AML-193 (cell line): Measurements from ENCODE around the gene TAMALIN.

ENCODE experiments used
- DNase-seq, 2 experiments: peaks; one replicate each; lab custom pipeline; 2025; lab: John Stamatoyannopoulos, UW

Gene TAMALIN

DNA sequence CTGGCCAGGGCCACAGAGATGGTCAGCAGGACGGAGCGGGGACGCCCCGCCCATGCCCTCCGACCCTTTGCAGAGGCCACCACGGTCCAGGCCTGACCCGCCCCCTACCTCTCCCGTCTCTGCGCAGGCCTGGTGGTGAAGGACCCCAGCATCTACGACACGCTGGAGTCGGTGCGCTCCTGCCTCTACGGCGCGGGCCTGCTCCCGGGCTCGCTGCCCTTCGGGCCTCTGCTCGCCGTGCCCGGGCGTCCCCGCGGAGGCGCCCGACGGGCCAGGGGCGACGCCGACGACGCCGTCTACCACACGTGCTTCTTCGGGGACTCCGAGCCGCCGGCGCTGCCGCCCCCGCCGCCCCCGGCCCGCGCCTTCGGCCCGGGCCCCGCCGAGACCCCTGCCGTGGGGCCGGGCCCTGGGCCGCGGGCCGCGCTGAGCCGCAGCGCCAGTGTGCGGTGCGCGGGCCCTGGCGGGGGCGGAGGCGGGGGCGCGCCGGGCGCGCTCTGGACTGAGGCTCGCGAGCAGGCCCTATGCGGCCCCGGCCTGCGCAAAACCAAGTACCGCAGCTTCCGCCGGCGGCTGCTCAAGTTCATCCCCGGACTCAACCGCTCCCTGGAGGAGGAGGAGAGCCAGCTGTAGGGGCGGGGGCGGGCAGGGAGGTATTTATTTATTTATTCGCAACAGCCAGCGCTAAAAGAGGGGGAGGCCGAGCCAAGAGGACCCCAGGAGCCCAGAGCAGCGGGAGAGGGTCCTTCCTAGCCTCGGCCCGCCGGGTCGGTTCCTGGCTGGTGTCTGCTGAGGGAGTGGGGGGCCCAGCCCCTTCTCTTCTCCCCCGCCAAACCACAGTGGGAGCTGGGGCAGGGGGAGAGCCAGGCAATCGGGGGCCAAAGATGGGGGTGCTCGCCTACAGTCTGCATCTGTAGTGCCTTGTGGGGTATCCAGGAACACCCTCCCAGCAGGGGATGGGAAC lies 8.1 kb downstream of the TAMALIN start:
- DNase-seq: no peak

DNA sequence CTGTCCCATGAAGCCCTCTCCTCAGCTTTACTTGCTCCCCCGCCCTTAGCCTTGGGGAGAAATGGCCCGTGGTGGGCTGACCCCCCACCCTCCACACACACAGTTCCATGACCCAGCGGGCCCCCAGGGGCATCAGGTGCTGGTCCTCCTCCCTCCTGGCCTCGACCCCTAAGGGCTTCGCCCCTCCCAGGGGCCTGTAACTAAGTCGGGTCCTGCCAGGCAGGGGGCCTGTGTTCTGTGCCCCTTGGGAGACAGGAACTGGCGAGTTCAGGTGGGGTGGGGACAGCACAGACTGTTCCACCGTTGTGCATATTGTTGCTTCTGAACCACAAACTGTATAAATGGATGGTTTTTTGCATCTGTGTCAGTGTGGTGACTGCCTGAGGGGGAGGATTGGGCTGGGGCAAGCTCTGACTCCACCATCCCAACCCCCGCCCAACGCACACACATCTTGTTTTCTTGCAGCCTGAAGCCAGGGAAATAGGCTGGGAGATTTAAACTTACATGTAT lies 8.8 kb downstream of the TAMALIN start:
- no peak for DNase-seq

DNA sequence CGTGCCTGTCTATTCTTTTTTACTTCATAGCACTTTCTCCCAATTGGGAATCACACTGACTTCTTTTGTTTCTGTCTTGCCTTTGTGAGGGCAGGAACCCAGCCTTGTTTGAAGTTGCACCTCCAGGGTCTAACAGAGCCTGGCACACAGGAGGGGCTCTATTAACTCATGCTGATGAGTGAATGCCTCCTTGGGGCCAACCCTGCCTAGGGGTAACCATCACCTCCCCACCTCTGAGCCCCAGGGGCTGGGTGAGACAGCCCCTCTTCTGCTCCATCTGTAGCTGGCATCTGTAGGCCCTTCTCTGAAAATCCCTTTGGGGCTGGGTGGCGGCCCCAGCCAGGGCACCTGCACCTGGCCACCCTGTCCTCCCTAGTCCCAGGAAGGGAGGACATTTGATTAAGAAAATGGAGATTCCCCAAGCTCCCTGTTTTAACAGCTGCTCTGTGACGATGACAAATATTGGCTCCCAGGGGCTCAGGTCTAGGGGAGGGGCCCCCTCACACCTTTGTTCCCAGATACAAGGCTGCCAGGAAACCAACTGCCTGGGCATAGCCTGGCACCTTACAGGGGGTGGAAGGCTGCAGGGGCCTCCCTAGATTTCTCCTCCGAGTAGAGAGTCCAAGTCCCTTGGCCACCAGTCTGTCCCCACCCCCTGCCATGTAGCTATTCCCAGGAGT lies 11.8 kb downstream of the TAMALIN start:
- DNase-seq: no peak

DNA sequence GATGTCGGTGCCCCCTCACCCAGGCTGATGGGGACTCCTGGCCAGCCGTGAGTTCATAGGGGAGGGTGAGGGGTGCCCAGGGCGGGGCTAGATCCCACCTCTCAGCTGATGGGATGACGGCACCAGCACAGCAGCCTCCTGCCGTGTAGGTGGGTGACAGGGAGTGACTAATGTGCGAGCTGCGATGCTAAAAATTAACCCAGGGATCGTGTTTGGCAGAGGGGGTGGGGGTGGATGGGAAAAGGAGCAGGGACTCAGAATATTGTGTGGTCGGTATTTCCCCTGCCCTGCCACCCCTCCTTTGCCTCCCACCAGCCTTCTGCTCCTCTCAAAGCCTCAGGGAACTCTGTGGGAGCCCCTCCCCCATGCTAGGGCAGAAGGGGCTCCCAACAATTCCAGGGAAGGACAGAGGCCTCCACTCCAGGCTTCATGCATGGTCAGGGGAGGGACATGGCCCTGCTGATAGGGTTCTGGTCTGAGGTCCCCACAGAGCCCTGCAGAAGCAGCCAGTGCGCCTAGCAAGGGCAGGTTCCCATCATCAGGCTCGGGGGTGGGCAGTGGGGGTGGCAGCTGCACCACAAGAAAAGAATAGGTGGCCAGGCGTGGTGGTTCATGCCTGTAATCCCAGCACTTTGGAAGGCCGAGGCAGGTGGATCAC lies 12.5 kb downstream of the TAMALIN start:
- no peak for DNase-seq

DNA sequence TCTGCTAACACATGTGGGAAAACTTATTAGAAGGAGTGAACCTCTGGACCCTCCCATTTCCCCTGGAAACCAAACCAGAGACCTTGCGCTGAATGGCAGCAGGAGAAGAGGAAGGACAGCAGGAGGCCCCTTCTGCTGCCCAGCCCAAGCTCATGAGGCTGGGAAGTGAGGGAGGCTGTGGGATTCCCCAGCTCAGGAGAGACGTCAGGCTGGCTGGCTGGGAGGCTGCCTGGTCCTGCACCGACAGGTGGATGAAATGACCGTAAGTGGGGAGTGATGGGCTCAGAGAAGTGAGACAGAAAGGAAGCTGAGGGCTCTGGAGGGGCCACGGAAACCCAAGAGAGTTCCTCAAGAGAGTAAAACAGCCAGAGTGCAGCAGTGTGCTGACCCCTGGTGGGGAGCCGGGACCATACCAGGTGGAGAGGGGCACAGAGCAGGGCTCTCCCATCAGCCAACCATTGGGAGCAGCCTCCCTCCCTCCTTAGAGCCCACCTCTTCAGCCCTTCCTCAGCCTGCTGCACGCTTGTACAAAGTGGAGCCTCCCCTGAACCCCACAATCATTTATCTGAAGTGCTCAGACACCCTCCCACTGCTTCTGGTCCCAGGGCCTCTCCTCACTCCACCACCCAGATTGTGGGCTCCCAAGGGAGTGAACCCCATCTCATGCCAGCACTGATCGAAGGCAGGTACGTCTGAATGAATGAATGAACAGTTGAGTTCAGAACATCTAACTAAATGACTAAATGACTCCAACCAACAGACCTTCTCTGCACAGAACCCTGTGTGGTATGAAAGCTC lies 14.0 kb downstream of the TAMALIN start:
- peak; percentile 36 to 39 for DNase-seq

DNA sequence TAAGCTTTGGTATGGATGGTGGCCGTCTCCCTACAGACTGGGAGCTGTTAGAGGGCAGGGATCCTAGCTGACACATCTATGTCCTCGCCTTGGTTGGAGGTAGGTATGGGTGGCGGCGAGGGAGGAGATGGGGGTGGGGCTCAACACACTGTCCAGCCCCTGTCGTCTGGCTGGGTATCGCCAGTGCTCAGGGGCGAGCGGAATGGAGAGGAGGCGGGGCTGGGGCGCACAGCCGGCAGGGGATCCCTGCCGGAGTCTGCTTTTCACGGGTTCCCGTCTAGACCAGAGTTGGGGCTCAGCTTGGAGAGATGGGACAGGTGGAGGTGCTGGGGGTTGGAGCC lies 16.1 kb downstream of the TAMALIN start:
- no peak for DNase-seq

DNA sequence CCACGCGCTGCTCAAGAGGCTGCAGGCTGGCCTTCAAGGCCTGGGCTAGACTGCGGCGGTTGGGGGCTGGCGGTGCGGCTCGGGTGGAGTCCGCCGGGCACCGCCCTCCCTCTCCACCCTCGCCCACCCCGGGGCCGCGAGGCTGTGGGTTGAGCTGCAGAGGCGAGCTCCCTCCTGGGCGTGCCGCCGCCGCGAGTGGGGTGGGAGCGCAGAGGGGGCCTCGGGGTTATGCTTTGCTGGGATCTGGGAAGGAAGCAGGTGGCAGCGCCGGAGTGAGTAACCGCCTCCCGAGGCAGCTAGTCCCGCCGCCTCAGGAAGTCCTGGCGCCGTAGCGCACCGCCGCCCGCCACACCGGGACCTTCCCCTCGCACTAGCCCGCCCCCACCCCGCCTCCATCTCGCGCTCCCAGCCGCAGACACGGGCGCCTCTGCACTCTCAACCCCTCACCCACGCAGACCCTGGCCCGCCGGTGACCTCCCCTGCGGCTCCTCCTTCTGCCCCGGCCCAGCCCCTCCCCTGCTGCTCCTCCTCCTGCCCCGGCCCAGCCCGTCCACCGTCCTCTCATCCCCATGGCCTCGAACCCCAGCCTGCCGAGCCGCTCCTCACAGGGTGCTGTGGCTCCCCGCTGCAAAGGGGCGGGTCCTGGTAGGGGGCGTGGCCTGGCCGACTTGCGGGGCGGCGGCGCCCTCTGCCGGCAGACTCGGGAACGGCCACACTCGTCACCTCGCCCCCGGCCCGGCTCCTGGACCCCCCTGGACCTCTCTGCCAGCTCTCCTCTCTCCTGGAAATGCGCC lies 16.6 kb downstream of the TAMALIN start:
- peak; percentile 42 to 52 for DNase-seq

DNA sequence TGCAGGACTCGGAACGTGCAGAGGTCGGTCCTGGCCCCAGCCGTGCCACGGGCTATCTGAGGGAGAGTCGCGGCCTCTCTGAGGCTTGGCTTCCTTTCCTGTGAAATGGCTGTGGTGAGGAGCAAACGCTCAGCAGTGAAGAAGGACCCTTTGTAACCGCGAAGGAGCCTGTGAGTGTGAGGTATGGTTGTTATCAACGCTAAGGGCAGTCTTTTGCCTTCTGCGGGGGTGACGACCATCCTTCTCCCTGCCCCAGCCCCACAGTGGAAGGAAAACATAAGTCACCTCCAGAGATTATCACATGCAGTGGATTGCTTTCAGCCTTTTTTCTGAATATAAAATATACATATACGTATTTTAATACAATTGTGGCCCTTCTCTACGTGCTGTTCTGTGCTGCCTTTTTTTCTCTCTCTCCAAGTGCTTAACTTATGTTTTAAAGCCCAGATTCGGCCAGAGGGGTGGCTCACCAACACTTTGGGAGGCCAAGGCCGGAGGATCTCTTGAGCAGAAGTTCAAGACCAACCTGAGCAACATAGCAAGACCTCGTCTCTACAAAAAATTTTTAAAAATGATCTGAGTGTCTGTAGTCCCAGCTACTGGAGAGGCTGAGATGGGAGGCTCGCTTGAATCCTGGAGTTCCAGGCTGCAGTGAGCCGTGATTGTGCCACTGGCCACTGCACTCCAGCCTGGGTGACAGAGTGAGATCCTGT lies 17.4 kb downstream of the TAMALIN start:
- peak in 1 of 2 experiments; percentile 36 for DNase-seq

DNA sequence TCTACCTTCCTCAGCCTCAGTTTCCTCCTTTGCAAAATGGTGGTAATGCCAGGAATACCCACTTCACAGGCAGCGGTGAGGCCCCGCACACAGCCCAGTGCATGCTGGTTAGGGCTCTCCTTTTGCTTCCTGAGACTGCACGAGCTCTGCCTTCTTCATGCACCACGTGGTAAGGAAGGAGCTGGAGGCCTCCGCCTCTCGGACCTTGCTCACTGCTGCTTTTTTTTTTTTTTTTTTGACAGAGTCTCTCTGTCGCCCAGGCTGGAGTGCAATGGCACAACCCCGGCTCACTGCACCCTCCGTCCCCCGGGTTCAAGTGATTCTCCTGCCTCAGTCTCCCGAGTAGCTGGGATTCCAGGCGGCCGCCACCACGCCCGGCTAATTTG lies 18.1 kb downstream of the TAMALIN start:
- no peak for DNase-seq

DNA sequence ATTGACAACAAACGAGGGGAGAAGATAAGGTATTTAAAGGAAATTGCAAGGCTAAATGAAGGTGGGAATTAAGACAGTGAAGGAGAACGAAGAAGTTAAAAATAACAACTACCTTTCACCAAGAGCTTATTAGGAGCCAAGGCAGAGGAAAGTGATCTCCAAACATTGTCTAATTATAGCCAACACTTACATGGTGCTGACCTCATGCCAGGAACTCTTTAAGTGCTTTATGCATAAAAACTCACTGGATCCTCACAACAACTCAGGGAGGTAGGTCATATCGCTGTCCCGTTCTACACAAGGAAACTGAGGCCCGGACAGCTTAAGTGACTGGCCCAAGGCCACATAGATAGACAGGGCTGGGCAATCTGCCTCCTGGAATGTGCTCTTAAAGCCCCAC lies 19.5 kb downstream of the TAMALIN start:
- no peak for DNase-seq

DNA sequence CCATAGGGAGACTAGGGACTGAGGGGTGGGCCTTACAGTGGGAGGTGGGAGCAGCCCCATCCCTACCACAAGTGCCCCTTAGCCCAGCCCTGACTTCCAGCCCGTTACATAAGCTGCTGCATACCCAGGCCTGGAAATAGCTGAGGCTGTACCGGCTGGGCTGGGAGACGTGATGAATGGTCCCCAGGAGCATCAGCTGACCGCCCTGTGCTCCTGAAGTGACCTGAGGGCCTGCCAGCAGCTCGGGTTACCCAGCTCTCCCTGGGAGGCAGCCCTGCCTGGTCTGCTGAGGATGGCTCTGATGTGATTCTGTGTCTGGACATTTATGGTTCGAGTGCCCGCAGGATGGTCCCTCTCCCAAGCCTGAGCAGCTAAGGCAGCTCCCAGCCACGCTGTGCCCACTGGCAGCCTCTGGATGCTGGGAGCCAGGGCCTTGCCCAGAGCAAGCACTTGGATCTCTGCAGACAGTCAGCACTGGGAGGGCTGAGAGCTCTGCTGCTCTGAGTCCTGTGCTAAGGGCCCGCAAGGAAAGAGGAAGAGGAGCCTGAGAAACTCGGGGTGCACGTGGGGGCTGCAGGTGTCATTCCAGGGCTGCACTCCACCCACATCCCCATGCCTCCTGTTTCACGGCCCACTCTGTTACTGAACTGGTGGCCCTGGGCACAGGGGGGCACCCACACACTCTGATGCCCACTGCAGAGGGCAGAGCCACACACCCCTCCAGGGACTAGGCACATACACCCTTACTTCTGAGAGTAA lies 20.5 kb downstream of the TAMALIN start:
- no peak for DNase-seq

DNA sequence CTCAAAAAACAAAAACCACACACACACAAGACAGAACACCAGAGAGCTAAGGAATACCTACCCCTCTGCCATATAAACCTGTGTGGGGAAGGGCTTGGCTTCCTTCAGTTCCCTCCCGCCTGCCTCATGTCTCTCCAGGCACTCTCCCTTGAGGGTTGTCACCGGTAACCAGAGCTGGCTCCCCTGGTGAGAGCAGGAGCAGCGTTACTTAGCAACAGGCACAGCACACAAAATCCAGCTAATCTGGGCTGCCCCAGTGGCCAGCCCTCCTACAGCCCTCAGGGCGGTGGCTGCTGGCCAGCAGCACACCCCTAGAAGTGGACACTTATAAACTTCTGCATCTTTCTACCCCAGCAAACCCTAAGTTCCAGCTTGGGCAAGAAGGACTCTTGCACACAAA lies 22.9 kb downstream of the TAMALIN start:
- DNase-seq: no peak

DNA sequence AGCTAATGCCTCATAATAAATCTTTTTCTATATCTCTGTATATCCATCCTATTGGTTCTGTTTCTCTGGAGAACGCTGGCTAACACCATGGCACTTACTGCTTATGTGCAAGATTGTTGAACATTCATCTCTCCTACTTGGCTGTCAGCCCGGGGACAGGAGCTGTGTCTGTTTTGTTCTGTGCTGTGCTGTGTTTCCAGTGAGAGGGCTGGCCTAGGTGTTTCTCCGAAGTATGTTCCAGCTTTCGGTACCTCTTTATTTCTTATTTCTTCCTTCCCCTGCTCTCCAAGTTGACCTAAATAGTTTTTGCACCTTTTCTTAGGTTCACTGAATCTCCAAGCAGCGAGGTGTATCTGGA lies 25.7 kb downstream of the TAMALIN start:
- no peak for DNase-seq

DNA sequence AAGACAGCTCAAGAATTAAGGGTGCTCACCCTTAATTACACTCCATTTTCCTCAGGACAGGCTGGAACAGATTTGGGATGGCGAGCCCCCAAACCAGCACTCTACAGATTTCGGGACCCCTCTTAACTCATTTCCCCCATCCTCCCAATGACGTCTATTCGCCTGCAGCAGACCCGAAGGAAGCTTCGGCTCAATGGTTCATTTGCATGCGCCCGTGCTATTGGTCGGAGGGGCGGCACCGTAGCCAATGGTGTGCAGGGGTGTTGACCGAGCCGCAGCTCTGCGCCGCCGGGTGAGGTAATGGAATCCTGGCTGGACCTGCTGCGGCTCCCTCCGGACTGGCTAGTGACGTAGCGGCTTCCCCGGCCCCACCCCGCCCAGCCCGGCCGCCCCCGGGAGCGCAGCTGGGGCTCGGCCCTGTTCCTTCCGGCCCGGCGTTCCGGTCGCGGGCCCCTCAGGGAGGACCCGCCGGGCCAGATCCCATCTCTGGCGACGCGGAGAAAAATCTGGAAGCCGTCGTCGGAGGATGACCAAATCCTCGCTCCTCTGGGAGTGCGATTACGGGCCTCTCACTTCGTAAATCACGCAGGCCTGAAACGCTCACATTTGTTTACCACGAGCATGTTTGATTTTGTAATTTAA lies 26.2 kb downstream of the TAMALIN start:
- peak; percentile 85 to 91 for DNase-seq

DNA sequence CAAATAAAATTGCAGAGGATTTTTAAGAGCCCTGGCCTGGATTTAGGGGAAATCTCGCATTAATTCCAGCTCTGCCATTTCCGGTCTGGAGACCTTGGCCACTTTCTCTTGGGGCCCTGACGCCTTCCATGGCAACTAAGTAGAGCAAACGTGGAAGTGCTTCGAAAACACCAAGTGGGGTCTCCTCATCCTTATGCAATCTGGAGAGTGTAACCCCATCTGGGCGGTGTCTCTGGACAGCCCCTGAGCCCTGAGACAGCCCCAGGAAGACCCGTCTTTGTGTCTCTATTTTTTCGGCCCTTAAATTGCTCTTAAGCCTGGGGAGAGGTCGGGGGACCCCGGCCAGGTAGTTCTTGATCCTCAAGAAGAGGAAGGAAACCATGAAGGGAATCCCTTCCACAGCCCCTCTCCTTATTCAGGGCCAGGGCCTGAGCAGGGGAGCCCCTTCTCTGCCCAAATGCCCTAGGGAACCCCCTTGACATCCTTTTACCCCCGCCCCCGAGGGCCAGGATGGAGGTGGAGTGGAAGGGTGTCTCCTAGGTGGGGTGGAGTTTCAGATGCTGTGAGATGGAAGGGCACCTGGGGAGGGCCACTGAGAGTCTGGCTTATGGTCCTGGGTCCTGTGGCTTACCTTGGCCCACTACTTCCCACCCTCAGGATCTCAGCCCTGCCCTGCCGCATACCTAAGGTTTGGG lies 26.8 kb downstream of the TAMALIN start:
- no peak for DNase-seq

DNA sequence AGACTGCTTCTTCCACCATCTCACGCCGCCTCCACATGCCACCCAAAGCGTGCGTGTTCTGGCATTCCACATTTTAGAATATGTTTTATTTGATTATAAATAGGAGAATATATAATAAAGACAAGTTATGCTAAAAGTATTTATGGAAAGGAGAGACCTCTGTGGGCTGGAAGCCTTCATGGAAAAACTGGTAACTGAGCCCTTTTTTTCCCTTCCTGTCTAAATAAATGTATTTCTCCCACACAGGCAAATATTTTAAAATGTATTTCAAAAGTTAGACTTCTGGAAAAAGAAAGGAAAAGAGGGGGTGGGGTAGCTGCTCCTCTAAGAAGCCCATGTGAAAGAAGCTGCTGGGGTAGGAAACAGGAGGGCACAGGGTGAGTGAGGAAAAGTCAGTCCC lies 28.4 kb downstream of the TAMALIN start:
- no peak for DNase-seq

DNA sequence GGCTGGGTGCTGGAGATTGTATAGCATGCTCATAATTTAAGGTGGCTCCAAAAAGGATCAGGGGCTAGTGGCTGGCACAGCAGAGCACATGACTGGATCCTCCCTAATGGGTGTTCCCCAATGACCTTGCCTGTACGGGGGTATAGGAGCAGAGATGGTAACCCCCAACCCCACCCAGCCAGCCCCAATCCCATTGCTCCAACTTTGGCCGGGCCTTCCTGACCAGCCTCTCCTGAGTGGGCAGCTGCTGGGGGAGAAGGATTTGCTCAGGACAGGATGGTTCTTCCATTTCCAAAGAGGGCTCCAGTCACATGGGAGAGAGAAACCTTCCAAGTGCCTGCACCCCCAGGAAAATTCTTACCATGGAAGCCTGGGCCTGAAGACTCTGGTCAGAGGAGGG lies 29.2 kb downstream of the TAMALIN start:
- no peak for DNase-seq

DNA sequence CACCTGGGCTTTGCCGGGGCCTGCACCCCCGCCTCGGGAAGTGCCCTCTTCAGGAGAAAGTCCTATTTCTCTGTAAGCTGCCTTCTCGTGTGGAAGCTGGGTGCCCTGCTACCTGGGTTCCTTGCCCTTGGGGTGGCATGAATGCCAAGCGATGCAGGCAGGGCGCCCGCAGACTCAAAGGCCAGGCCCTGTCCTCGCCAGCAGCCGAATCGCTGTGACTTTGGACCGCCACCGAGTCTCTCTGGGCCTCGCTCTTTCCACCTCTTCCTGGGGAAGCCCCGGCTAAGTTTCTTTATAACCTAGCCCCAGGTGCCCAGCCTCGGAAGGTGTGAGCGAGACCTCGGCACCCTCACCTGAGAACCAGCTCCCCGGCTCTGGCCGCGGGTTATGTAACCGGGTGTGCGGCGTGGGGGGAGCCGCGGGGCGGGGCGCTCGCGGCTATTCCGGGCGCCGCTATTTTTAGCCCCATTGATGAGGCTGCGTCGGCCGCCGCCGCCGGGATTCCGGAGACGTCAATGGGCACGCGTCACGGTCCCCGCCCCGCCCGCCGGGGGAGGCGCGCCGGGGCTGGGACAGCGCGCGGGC lies 29.9 kb downstream of the TAMALIN start:
- peak in 1 of 2 experiments; percentile 11 for DNase-seq
